HG02840 (cell line): Measurements from ENCODE around the gene NHERF1.

ENCODE experiments used
- ATAC-seq: cut with Tn5 transposase; IDR thresholded peaks from one replicate; pipeline ENCODE4 v1.9.1; 2021; ENCODE audit warnings: mild to moderate bottlenecking, moderate library complexity, moderate number of reproducible peaks; ENCODE audit not compliant: unreplicated experiment, low FRiP score

The NHERF1 gene

GRCh38 chr17:74779948-74780400 lies 31.5 kb downstream of the NHERF1 start:
- ATAC-seq, result no peak

GRCh38 chr17:74780443-74781238 lies 32.2 kb downstream of the NHERF1 start:
- no peak for ATAC-seq

- no peak for ATAC-seq
Observed at GRCh38 chr17:74782571-74782970, 34.1 kb downstream of the NHERF1 start.

- ATAC-seq, result no peak
Observed at GRCh38 chr17:74784125-74784810, 35.8 kb downstream of the NHERF1 start.

- ATAC-seq, result no peak
Observed at GRCh38 chr17:74785096-74785980, 36.9 kb downstream of the NHERF1 start.

GRCh38 chr17:74785981-74786360 lies 37.5 kb downstream of the NHERF1 start:
- ATAC-seq, result no peak

GRCh38 chr17:74786431-74787055 lies 38.1 kb downstream of the NHERF1 start:
- ATAC-seq, result no peak

GRCh38 chr17:74790161-74791058 lies 42.0 kb downstream of the NHERF1 start:
- ATAC-seq, result no peak

GRCh38 chr17:74792586-74793105 lies 44.2 kb downstream of the NHERF1 start:
- no peak for ATAC-seq

GRCh38 chr17:74795327-74796020 lies 47.0 kb downstream of the NHERF1 start:
- ATAC-seq, result no peak

- ATAC-seq, result no peak
Observed at GRCh38 chr17:74796211-74796610, 47.8 kb downstream of the NHERF1 start.

GRCh38 chr17:74796866-74797265 lies 48.4 kb downstream of the NHERF1 start:
- no peak for ATAC-seq

GRCh38 chr17:74797824-74798223 lies 49.4 kb downstream of the NHERF1 start:
- no peak for ATAC-seq

- no peak for ATAC-seq
Observed at GRCh38 chr17:74798239-74798707, 49.8 kb downstream of the NHERF1 start.

GRCh38 chr17:74799097-74799496 lies 50.7 kb downstream of the NHERF1 start:
- no peak for ATAC-seq

GRCh38 chr17:74800531-74800930 lies 52.1 kb downstream of the NHERF1 start:
- no peak for ATAC-seq

GRCh38 chr17:74801896-74802295 lies 53.5 kb downstream of the NHERF1 start:
- no peak for ATAC-seq

- no peak for ATAC-seq
Observed at GRCh38 chr17:74803388-74803930, 55.0 kb downstream of the NHERF1 start.
